GM12878 (cell line): ENCODE measurements around the gene RBM7. TPM values are rescaled to one million over a fixed set of nuclear protein-coding genes. Genes with fewer than 3 reads are reported as not detected.

Source experiments
- ATAC-seq: fragments of 200-7000 bp; cut with Tn5 transposase; 3 replicates; pipeline ENCODE4 v1.9.1; 2020; ENCODE audit warnings: mild to moderate bottlenecking, moderate library complexity
- BruUV-seq: library from RNA; stranded (reverse); fragments of 400-500 nt; replicated peaks from 2 replicates; lab custom pipeline; 2021; lab: Mats Ljungman, UMichigan
- CTCF ChIA-PET: fragments of 300-600 bp; sonication (Branson Sonifier 250); formaldehyde crosslinking; extraction: SDS; loops from one replicate; lab custom pipeline; 2021; ENCODE audit warnings: inconsistent platforms; lab: Yijun Ruan, JAX
- POLR2A ChIA-PET: fragments of 350-600 bp; formaldehyde crosslinking; extraction: SDS; loops from one replicate; lab custom pipeline; 2021; ENCODE audit warnings: inconsistent platforms; lab: Charles Lee
- RAD21 ChIA-PET: fragments of 300-600 bp; sonication (Branson Sonifier 250); formaldehyde crosslinking; loops from one replicate; lab custom pipeline; 2023; ENCODE audit warnings: antibody characterized with exemption; ENCODE audit not compliant: unreplicated experiment; lab: Charles Lee
- SMC1A ChIA-PET: fragments of 300-600 bp; sonication (Branson Sonifier 250); formaldehyde crosslinking; loops from one replicate; lab custom pipeline; 2023; ENCODE audit not compliant: unreplicated experiment, uncharacterized antibody; lab: Charles Lee
- DNase-seq: peaks from one replicate; pipeline ENCODE4 v3.0.0-alpha.2; 2011; ENCODE audit warnings: low read depth, low spot score
- FAIRE-seq: peaks from 3 replicates; lab custom pipeline; 2011; peaks lifted over from hg19 to GRCh38; lab: Jason Lieb, UNC
- H2AFZ ChIP-seq: 2 replicates; pipeline ENCODE4 v1.6.0; 2011; ENCODE audit warnings: low read depth, low read length, control low read depth; ENCODE audit not compliant: control insufficient read depth
- H3K27ac ChIP-seq: 2 replicates; pipeline ENCODE4 v1.5.1; 2011; ENCODE audit warnings: control low read depth; ENCODE audit not compliant: control insufficient read depth, insufficient read depth
- H3K27me3 ChIP-seq, 2 experiments: replicated peaks in 1 of 2; 2 replicates each; pipeline versions ENCODE4 v1.6.0 to v1.6.1; 2011; ENCODE audit warnings: low read length in 1 of 2; ENCODE audit not compliant: control insufficient read depth in 2 of 2, insufficient read depth in 2 of 2
- H3K36me3 ChIP-seq, 2 experiments: 2 replicates each; pipeline ENCODE4 v1.5.1; 2011; ENCODE audit warnings: low read length in 1 of 2; ENCODE audit not compliant: control insufficient read depth in 2 of 2, insufficient read depth in 2 of 2
- H3K4me1 ChIP-seq: 2 replicates; pipeline ENCODE4 v1.6.1; 2011; ENCODE audit warnings: mild to moderate bottlenecking, low read length, moderate library complexity, mixed read lengths; ENCODE audit not compliant: control insufficient read depth, insufficient read depth
- H3K4me2 ChIP-seq: 2 replicates; pipeline ENCODE4 v1.6.0; 2011; ENCODE audit warnings: control low read depth; ENCODE audit not compliant: control insufficient read depth, insufficient read depth
- H3K4me3 ChIP-seq: fragments of 200-600 bp; sonication (generic); 2 replicates; pipeline ENCODE4 v1.5.1; 2016
- H3K79me2 ChIP-seq: 2 replicates; pipeline ENCODE4 v1.6.0; 2011; ENCODE audit warnings: low read length; ENCODE audit not compliant: control insufficient read depth, insufficient read depth
- H3K9ac ChIP-seq: 2 replicates; pipeline ENCODE4 v1.8.0; 2011; ENCODE audit warnings: low read length, control low read depth, mixed read lengths; ENCODE audit not compliant: control insufficient read depth, insufficient read depth
- H3K9me3 ChIP-seq: replicated peaks from 3 replicates; pipeline ENCODE4 v1.5.1; 2011; ENCODE audit warnings: mild to moderate bottlenecking, low read length; ENCODE audit not compliant: control insufficient read depth, insufficient read depth
- H4K20me1 ChIP-seq: 2 replicates; pipeline ENCODE4 v1.6.0; 2011; ENCODE audit not compliant: control insufficient read depth, insufficient read depth
- ATF7 ChIP-seq: fragments of 450-650 bp; IDR thresholded peaks from 2 replicates; pipeline ENCODE4 v1.6.1; 2016; ENCODE audit warnings: low read depth, mild to moderate bottlenecking
- CHD4 ChIP-seq: fragments of 200-600 bp; sonication (generic); IDR thresholded peaks from 2 replicates; pipeline ENCODE4 v1.6.1; 2016; ENCODE audit warnings: mild to moderate bottlenecking
- EZH2 ChIP-seq: IDR thresholded peaks from 2 replicates; pipeline ENCODE4 v1.6.1; 2012; ENCODE audit warnings: low read depth, mild to moderate bottlenecking, control low read depth, inconsistent platforms, low read length, borderline replicate concordance; ENCODE audit not compliant: control insufficient read depth
- FOXK2 ChIP-seq: fragments of 450-650 bp; IDR thresholded peaks from 2 replicates; pipeline ENCODE4 v1.6.1; 2017; ENCODE audit warnings: mild to moderate bottlenecking, moderate library complexity
- KAT2A ChIP-seq: conservative IDR thresholded peaks from 2 replicates; pipeline ENCODE4 v1.6.1; 2011; ENCODE audit warnings: low read depth, low read length; ENCODE audit not compliant: control insufficient read depth
- NRF1 ChIP-seq: conservative IDR thresholded peaks from 2 replicates; pipeline ENCODE4 v1.6.1; 2011; ENCODE audit warnings: mild to moderate bottlenecking, low read depth, low read length, improper control_type of control experiment
- PML ChIP-seq: IDR thresholded peaks from 2 replicates; pipeline ENCODE4 v1.6.1; 2012; ENCODE audit warnings: low read length, inconsistent platforms
- POLR2AphosphoS2 ChIP-seq: IDR thresholded peaks from 2 replicates; pipeline ENCODE4 v1.6.1; 2011; ENCODE audit warnings: low read depth, mild to moderate bottlenecking, low read length, improper control_type of control experiment, moderate library complexity
- SMARCA5 ChIP-seq: fragments of 450-650 bp; IDR thresholded peaks from 2 replicates; pipeline ENCODE4 v1.6.1; 2017; ENCODE audit warnings: mild to moderate bottlenecking
- TAF1 ChIP-seq: IDR thresholded peaks from 2 replicates; pipeline ENCODE4 v1.6.1; 2011; ENCODE audit warnings: mild to moderate bottlenecking, low read depth, low read length, borderline replicate concordance
- ZBTB40 ChIP-seq: fragments of 450-650 bp; IDR thresholded peaks from 2 replicates; pipeline ENCODE4 v1.6.1; 2016; ENCODE audit warnings: mild to moderate bottlenecking, moderate library complexity, borderline replicate concordance
- ZNF687 ChIP-seq: fragments of 450-650 bp; IDR thresholded peaks from 2 replicates; pipeline ENCODE4 v1.6.1; 2017; ENCODE audit warnings: mild to moderate bottlenecking, moderate library complexity
- WGBS: methylation state at CpG from one replicate; pipeline ENCODE4 v1.1.6; 2016; ENCODE audit warnings: low lambda C conversion rate; ENCODE audit not compliant: insufficient replicate concordance, insufficient coverage; ENCODE audit errors: missing lambda C conversion rate; 5-methylcytosine and 5-hydroxymethylcytosine counted together
- in situ Hi-C: fragments of 300-500 bp; cut with MboI; formaldehyde crosslinking; loops from 9 replicates; pipeline ENCODE4 v1.14.3; 2018; ENCODE audit warnings: mixed read lengths
- intact Hi-C: fragments of 100-400 bp; cut with micrococcal nuclease; formaldehyde crosslinking; loops from one replicate; pipeline ENCODE4 v1.14.2; 2022; ENCODE audit not compliant: unreplicated experiment
- polyA plus RNA-seq, 11 experiments: library from polyadenylated mRNA; depleted of rRNA in 4 of 11; unstranded in 6 of 11; stranded (reverse) in 5 of 11; fragments of >200 nt; fragmentation: Nextera tagmentation in 4 of 11; fragmentation: Illumina TruSeq in 1 of 11; extraction: Ambion mirVana in 4 of 11; extraction: Trizol in 1 of 11; gene quantifications; 1 replicate in 1 of 11; 2 replicates in 10 of 11; pipeline versions ENCODE4 v1.2.1 to v1.2.3, GENCODE V29; 2011 to 2016; ENCODE audit warnings: inconsistent platforms in 2 of 11, missing spikeins in 2 of 11, low read depth in 1 of 11
- total RNA-seq, 4 experiments: library from RNA; depleted of rRNA in 3 of 4; stranded (reverse); fragments of >200 nt in 3 of 4; fragmentation: Illumina TruSeq in 1 of 4; extraction: Trizol in 1 of 4; gene quantifications; 2 replicates each; pipeline versions ENCODE4 v1.2.1 to v1.2.3, GENCODE V29; 2013 to 2021
- TF ChIP-seq, protein P1 (sequence below): fragments of 450-650 bp; IDR thresholded peaks from 2 replicates; pipeline ENCODE4 v1.6.1; 2018; ENCODE audit warnings: mild to moderate bottlenecking, low read depth, moderate library complexity; ENCODE audit not compliant: partially characterized antibody

RBM7 gene
- total and polyA plus RNA-seq, 10 of the 15 experiments (the other 5 are each of a cell fraction or from before 2014, with no cell fraction given): 17.0 to 46.2 (median 26.0) TPM

- no peaks in the 10 kb centered on the region for H3K27me3 ChIP-seq
- no peaks in the 10 kb centered on the region for H4K20me1 ChIP-seq
- ChIA-PET SMC1A (no interaction called here), RAD21 (no interaction called here), CTCF (no interaction called here), POLR2A (no interaction called here)
- peak overlapping the region; percentile 23; the same call in 1 of the 2 replicates for H2AFZ ChIP-seq
- peak overlapping the region; percentile 92 for H3K4me2 ChIP-seq
- H3K4me3 ChIP-seq: peak overlapping the region; percentile 82
- WGBS: under 1% methylated on average over 4 of the region's 4 CpGs
- peaks cover 44% of the 10 kb centered on the region for H3K79me2 ChIP-seq
- no TSS peak for BruUV-seq
- intact Hi-C loops (no loop called here), in situ Hi-C loops (no loop called here)
- no peaks in the 10 kb centered on the region for H3K9me3 ChIP-seq
- H3K27ac ChIP-seq: peak overlapping the region; percentile 98
- ATAC-seq: no peak
- FAIRE-seq: no peak
- H3K4me1 ChIP-seq: no peaks in the 10 kb centered on the region
- H3K9ac ChIP-seq: peak overlapping the region; percentile 98
- no peak for DNase-seq
- H3K36me3 ChIP-seq: peaks cover 0 to 4% of the 10 kb centered on the region in 2 experiments; a peak in 1 of 4 replicates
- TF ChIP-seq TAF1: no peak
- no peak for TF ChIP-seq POLR2AphosphoS2
- TF ChIP-seq PML: no peak
- no peak for TF ChIP-seq EZH2
- no peak for TF ChIP-seq CHD4
- TF ChIP-seq ZNF687: no peak
- no peak for TF ChIP-seq NRF1
- TF ChIP-seq, protein P1, sequence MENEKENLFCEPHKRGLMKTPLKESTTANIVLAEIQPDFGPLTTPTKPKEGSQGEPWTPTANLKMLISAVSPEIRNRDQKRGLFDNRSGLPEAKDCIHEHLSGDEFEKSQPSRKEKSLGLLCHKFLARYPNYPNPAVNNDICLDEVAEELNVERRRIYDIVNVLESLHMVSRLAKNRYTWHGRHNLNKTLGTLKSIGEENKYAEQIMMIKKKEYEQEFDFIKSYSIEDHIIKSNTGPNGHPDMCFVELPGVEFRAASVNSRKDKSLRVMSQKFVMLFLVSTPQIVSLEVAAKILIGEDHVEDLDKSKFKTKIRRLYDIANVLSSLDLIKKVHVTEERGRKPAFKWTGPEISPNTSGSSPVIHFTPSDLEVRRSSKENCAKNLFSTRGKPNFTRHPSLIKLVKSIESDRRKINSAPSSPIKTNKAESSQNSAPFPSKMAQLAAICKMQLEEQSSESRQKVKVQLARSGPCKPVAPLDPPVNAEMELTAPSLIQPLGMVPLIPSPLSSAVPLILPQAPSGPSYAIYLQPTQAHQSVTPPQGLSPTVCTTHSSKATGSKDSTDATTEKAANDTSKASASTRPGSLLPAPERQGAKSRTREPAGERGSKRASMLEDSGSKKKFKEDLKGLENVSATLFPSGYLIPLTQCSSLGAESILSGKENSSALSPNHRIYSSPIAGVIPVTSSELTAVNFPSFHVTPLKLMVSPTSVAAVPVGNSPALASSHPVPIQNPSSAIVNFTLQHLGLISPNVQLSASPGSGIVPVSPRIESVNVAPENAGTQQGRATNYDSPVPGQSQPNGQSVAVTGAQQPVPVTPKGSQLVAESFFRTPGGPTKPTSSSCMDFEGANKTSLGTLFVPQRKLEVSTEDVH: no peak
- no peak for TF ChIP-seq ATF7
- TF ChIP-seq KAT2A: no peak
- TF ChIP-seq SMARCA5: no peak
- TF ChIP-seq FOXK2: no peak
- no peak for TF ChIP-seq ZBTB40
These were observed 845 bp downstream of the RBM7 start for GRCh38 chr11:114401311-114401710.
